Liver (tissue), 9 donors: ENCODE results near the gene CFAP299. TPM values are rescaled to one million over a fixed set of nuclear protein-coding genes. Genes with fewer than 3 reads are reported as not detected.

Experiments
- DNase-seq: peaks from one replicate; pipeline ENCODE4 v3.0.0-alpha.2; 2017; ENCODE audit warnings: low spot score
- H3K27ac ChIP-seq, 2 donors: one replicate each; pipeline ENCODE4 v1.7.0; 2013; ENCODE audit warnings: inconsistent platforms in 2 of 2, low read length in 2 of 2, control low read depth in 1 of 2, low read depth in 1 of 2, mild to moderate bottlenecking in 1 of 2
- H3K27me3 ChIP-seq, 4 donors: one replicate each; pipeline versions ENCODE4 v1.6.1 to v1.7.0; 2013; ENCODE audit warnings: low read length in 3 of 4, inconsistent platforms in 1 of 4, mild to moderate bottlenecking in 1 of 4, moderate library complexity in 1 of 4; ENCODE audit not compliant: control insufficient read depth in 4 of 4, insufficient read depth in 4 of 4
- H3K36me3 ChIP-seq, 4 donors: one replicate each; pipeline versions ENCODE4 v1.6.1 to v1.7.0; 2013; ENCODE audit warnings: low read length in 3 of 4, mild to moderate bottlenecking in 3 of 4, low read depth in 1 of 4, moderate library complexity in 1 of 4; ENCODE audit not compliant: control insufficient read depth in 4 of 4, insufficient read depth in 3 of 4
- H3K4me1 ChIP-seq, 4 donors: one replicate each; pipeline versions ENCODE4 v1.6.1 to v1.7.0; 2013; ENCODE audit warnings: low read length in 3 of 4, mild to moderate bottlenecking in 3 of 4, moderate library complexity in 1 of 4; ENCODE audit not compliant: control insufficient read depth in 4 of 4, insufficient read depth in 4 of 4
- H3K4me3 ChIP-seq, 3 donors: one replicate each; pipeline versions ENCODE4 v1.6.1 to v1.7.0; 2013; ENCODE audit warnings: low read length in 3 of 3, control low read depth in 1 of 3, low read depth in 1 of 3, mild to moderate bottlenecking in 1 of 3
- H3K9ac ChIP-seq, 2 donors: one replicate each; pipeline ENCODE4 v1.7.0; 2013; ENCODE audit warnings: low read length in 2 of 2, mild to moderate bottlenecking in 2 of 2, moderate library complexity in 2 of 2, control low read depth in 1 of 2, low read depth in 1 of 2
- H3K9me3 ChIP-seq, 4 donors: one replicate each; pipeline versions ENCODE4 v1.6.1 to v1.7.0; 2013; ENCODE audit warnings: low read length in 3 of 4; ENCODE audit not compliant: control insufficient read depth in 4 of 4
- ATF3 ChIP-seq: IDR thresholded peaks from 2 replicates; pipeline ENCODE4 v1.6.1; 2016; ENCODE audit warnings: antibody characterized with exemption
- GABPA ChIP-seq, 2 donors: IDR thresholded peaks in 1 of 2; conservative IDR thresholded peaks in 1 of 2; 2 replicates each; pipeline ENCODE4 v1.6.1; 2016; ENCODE audit warnings: antibody characterized with exemption in 2 of 2, mild to moderate bottlenecking in 1 of 2, moderate library complexity in 1 of 2
- HNF4A ChIP-seq, 2 donors: conservative IDR thresholded peaks; 2 replicates each; pipeline ENCODE4 v1.6.1; 2016; ENCODE audit warnings: antibody characterized with exemption in 2 of 2, mild to moderate bottlenecking in 2 of 2
- HNF4G ChIP-seq: IDR thresholded peaks from 2 replicates; pipeline ENCODE4 v1.6.1; 2016; ENCODE audit warnings: antibody characterized with exemption
- MAX ChIP-seq: IDR thresholded peaks from 2 replicates; pipeline ENCODE4 v1.6.1; 2016; ENCODE audit warnings: antibody characterized with exemption
- NR2F2 ChIP-seq: IDR thresholded peaks from 2 replicates; pipeline ENCODE4 v1.6.1; 2016; ENCODE audit warnings: antibody characterized with exemption
- RXRA ChIP-seq, 2 donors: IDR thresholded peaks; 2 replicates each; pipeline ENCODE4 v1.6.1; 2017 to 2018; ENCODE audit warnings: antibody characterized with exemption in 2 of 2, mild to moderate bottlenecking in 1 of 2
- SP1 ChIP-seq: IDR thresholded peaks from 2 replicates; pipeline ENCODE4 v1.6.1; 2018; ENCODE audit warnings: antibody characterized with exemption, mild to moderate bottlenecking
- TAF1 ChIP-seq: conservative IDR thresholded peaks from 2 replicates; pipeline ENCODE4 v1.6.1; 2016; ENCODE audit warnings: antibody characterized with exemption, mild to moderate bottlenecking
- YY1 ChIP-seq: IDR thresholded peaks from 2 replicates; pipeline ENCODE4 v1.6.1; 2016; ENCODE audit warnings: antibody characterized with exemption, mild to moderate bottlenecking
- ZBTB33 ChIP-seq: IDR thresholded peaks from 2 replicates; pipeline ENCODE4 v1.6.1; 2016; ENCODE audit warnings: antibody characterized with exemption
- WGBS: extraction: QIAGEN DNeasy Blood & Tissue Kit; methylation state at CpG from one replicate; pipeline ENCODE4 v1.1.7; 2013; 5-methylcytosine and 5-hydroxymethylcytosine counted together
- polyA plus RNA-seq, 2 donors: library from polyadenylated mRNA; stranded (reverse) in 1 of 2; unstranded in 1 of 2; fragments of 200-250 nt in 1 of 2; fragments of >200 nt in 1 of 2; fragmentation: Nextera tagmentation in 1 of 2; extraction: Ambion mirVana in 1 of 2; gene quantifications; one replicate each; pipeline versions ENCODE4 v1.2.1 to v1.2.3, GENCODE V29; 2013 to 2015
- total RNA-seq, 2 donors: library from RNA; depleted of rRNA; stranded (reverse); fragments of >200 nt; gene quantifications; one replicate each; pipeline ENCODE4 v1.2.3, GENCODE V29; 2014
- donor health status: healthy.
- donor health status: healthy.
- donor health status: healthy.
- donor health status: healthy.
- donor health status: healthy.

The CFAP299 gene
- total and polyA plus RNA-seq, 4 donors = not detected

- WGBS = 77% methylated on average over 3 of the region's 3 CpGs
- H3K4me3 ChIP-seq = no peak overlapping the region
- DNase-seq = no peak
These were observed 272.9 kb downstream of the CFAP299 start for GRCh38 chr4:80608281-80608980.

GRCh38 chr4:80610199-80610598, 274.7 kb downstream of the CFAP299 start:
- Histone ChIP-seq H3K4me3 (no peak overlapping the region), H3K4me1 (no peaks in the 10 kb centered on the region), H3K9ac (no peak overlapping the region), H3K36me3 (no peaks in the 10 kb centered on the region), H3K27me3 (peaks cover 0 to 6% (median 3%) of the 10 kb centered on the region in 4 donors), H3K27ac (no peak overlapping the region), H3K9me3 (no peaks in the 10 kb centered on the region)
- DNase-seq = no peak
- TF ChIP-seq ATF3 (no peak), YY1 (no peak), NR2F2 (no peak), MAX (no peak), TAF1 (no peak), HNF4G (no peak), SP1 (no peak)
- 74% methylated on average over 1 of the region's 1 CpG for WGBS

More at GRCh38 chr4:80608281-80608980, 272.9 kb downstream of the CFAP299 start:
- no peaks in the 10 kb centered on the region for H3K9me3 ChIP-seq
- no peak for TF ChIP-seq HNF4A (conservative IDR thresholded peaks at IDR 0.05)
- TF ChIP-seq ATF3 = no peak
- TF ChIP-seq RXRA (IDR thresholded peaks at IDR 0.05) = no peak
- no peak overlapping the region for H3K9ac ChIP-seq
- no peaks in the 10 kb centered on the region for H3K4me1 ChIP-seq
- no peaks in the 10 kb centered on the region for H3K36me3 ChIP-seq
- no peak overlapping the region for H3K27ac ChIP-seq
- peaks cover 0 to 4% (median 3%) of the 10 kb centered on the region in 4 donors for H3K27me3 ChIP-seq

- no peak for DNase-seq
- no peak overlapping the region for H3K4me3 ChIP-seq
- no peak for TF ChIP-seq MAX
- TF ChIP-seq GABPA (IDR thresholded peaks at IDR 0.05 in 1 of 2, conservative IDR thresholded peaks at IDR 0.05 in 1 of 2) = no peak
- no peak for TF ChIP-seq HNF4G
- no peak for TF ChIP-seq ZBTB33
- no peak overlapping the region for H3K9ac ChIP-seq
- no peaks in the 10 kb centered on the region for H3K4me1 ChIP-seq
- no peaks in the 10 kb centered on the region for H3K36me3 ChIP-seq
- no peak overlapping the region for H3K27ac ChIP-seq
- H3K27me3 ChIP-seq = peaks cover 0 to 6% (median 3%) of the 10 kb centered on the region in 4 donors
- H3K9me3 ChIP-seq = no peaks in the 10 kb centered on the region
- 34% methylated on average over 3 of the region's 3 CpGs for WGBS
These were observed 275.5 kb downstream of the CFAP299 start for GRCh38 chr4:80610845-80611677.
